Brain microvascular endothelial cell (primary cell): ENCODE data around the gene IFNGR2.

Source experiments
- DNase-seq: peaks from one replicate; pipeline ENCODE4 v3.0.0-alpha.2; 2020
- H3K27ac ChIP-seq: fragments of 250-450 bp; sonication (Bioruptor Pico); 2 replicates; pipeline ENCODE4 v1.5.1; 2020; ENCODE audit warnings: mild to moderate bottlenecking, moderate library complexity
- H3K27me3 ChIP-seq: fragments of 250-450 bp; sonication (Bioruptor Pico); replicated peaks from 2 replicates; pipeline ENCODE4 v1.5.1; 2020; ENCODE audit warnings: mild to moderate bottlenecking
- H3K36me3 ChIP-seq: fragments of 250-450 bp; sonication (Bioruptor Pico); replicated peaks from 2 replicates; pipeline ENCODE4 v1.5.1; 2020; ENCODE audit warnings: mild to moderate bottlenecking
- H3K4me3 ChIP-seq: 2 replicates; pipeline ENCODE4 v1.5.1; 2011; ENCODE audit warnings: low read depth, mild to moderate bottlenecking, control low read depth, low read length, moderate library complexity
- in situ Hi-C: cut with HindIII; loops from 2 replicates; pipeline ENCODE4 v1.10.0; 2017; ENCODE audit warnings: low sequenced_read_pairs, low pct_ligation_motif_present
- TF ChIP-seq, protein P1 (sequence below): IDR thresholded peaks from 2 replicates; pipeline ENCODE4 v1.5.1; 2011; ENCODE audit warnings: low read depth, mild to moderate bottlenecking, moderate library complexity, low read length, control low read depth, inconsistent platforms; ENCODE audit errors: missing control alignments

IFNGR2 gene

DNA sequence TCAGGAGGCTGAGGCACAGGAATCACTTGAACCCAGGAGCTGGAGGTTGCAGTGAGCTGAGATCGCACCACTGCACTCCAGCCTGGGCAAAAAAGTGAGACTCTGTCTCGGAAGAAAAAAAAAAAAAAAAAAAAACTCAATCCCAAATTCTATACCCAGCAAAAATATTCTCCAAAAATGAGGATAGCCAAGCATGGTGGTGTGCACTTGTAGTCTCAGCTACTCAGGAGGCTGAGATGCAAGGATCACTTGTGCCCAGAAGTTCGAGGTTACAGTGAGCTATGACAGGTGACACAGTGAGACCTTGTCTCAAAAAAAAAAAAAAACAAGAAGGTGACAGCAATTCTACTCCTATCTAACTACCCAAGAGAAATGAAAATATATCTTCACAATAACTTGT is 70.1 kb downstream of the IFNGR2 start:
- in situ Hi-C loops: no loop called here

DNA sequence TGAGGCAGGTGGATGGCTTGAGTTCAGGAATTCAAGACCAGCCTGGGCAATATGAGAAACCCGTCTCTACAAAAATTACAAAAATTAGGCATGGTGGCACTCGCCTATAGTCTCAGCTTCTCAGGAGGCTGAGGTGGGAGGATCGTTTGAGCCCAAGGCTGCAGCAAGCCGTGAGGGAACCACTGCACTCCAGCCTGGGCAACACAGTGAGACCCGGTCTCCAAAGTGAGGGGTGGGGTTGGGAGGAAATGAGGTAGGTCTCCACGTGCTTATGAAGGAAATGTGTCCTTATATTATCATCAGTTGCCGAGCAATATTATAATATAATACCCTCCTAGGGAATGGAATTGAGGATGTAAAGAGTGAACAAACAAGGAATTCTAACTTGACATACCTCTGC is 73.9 kb downstream of the IFNGR2 start:
- Histone ChIP-seq H3K36me3 (no peaks in the 10 kb centered on the region), H3K27me3 (no peaks in the 10 kb centered on the region), H3K4me3 (no peak overlapping the region), H3K27ac (no peak overlapping the region)
- no peak for DNase-seq
- in situ Hi-C loops: no loop called here
- TF ChIP-seq, protein P1, sequence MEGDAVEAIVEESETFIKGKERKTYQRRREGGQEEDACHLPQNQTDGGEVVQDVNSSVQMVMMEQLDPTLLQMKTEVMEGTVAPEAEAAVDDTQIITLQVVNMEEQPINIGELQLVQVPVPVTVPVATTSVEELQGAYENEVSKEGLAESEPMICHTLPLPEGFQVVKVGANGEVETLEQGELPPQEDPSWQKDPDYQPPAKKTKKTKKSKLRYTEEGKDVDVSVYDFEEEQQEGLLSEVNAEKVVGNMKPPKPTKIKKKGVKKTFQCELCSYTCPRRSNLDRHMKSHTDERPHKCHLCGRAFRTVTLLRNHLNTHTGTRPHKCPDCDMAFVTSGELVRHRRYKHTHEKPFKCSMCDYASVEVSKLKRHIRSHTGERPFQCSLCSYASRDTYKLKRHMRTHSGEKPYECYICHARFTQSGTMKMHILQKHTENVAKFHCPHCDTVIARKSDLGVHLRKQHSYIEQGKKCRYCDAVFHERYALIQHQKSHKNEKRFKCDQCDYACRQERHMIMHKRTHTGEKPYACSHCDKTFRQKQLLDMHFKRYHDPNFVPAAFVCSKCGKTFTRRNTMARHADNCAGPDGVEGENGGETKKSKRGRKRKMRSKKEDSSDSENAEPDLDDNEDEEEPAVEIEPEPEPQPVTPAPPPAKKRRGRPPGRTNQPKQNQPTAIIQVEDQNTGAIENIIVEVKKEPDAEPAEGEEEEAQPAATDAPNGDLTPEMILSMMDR: no peak

More for the DNA sequence above, 70.1 kb downstream of the IFNGR2 start:
- H3K27me3 ChIP-seq: no peaks in the 10 kb centered on the region
- no peak for DNase-seq
- H3K36me3 ChIP-seq: no peaks in the 10 kb centered on the region
- no peak overlapping the region for H3K4me3 ChIP-seq
- H3K27ac ChIP-seq: no peak overlapping the region
- TF ChIP-seq, protein P1: no peak

DNA sequence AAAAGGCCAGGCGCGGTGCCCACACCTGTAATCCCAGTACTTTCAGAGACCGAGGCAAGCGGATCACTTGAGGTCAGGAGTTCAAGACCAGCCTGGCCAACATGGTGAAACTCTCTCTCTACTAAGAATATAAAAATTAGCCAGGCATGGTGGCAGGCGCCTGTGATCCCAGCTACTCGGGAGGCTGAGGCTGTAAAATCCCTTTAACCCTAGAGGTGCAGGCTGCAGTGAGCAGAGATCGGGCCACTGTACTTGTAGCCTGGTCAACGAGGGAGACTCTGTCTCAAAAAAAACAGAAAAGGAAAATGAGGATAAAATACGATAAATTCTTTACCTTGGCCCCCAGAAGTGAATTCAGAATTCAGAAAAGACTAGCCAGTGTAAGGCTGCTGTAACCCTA is 75.0 kb downstream of the IFNGR2 start:
- Histone ChIP-seq H3K36me3 (no peaks in the 10 kb centered on the region), H3K4me3 (peak overlapping the region; percentile 77), H3K27me3 (no peaks in the 10 kb centered on the region), H3K27ac (no peak overlapping the region)
- DNase-seq: no peak
- in situ Hi-C loops: no loop called here
- TF ChIP-seq, protein P1: no peak

DNA sequence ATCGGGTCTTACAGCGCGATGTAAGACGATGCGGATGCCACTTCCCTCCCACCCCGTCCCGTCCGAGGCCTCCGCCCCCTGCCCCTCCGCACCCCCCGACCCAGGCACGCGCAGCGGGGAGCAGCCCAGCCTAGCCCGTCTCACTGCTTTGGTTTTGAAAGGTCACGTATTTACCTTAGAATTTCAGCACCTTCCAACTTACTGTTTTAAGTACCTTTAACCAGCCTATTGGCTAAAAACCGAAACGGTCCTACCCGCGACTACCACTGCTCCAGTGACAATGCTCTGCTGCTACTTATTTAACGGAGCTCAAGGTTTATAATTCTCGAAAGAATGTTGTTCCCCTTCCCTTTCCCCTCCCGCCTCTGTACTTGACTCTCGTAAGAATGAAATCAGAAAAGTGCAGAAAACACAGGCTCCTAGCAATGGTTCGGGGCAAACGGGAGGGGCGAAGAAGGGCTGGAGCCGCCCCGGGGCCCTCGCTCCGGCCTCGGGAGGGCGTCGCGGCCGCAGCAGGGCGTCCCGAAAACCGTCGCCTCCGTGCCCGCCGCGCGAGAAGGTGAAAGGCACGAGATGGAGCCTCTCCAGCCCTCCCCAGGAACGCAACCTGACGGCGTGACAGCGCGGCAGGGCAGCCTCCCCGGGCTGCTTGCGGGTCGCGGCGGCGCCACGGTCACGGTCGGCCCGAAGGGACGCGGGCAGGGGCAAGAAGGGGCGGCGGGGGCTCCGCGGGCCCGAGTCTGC is 75.9 kb downstream of the IFNGR2 start:
- peak overlapping the region; percentile 79 for H3K27ac ChIP-seq
- no peaks in the 10 kb centered on the region for H3K27me3 ChIP-seq
- in situ Hi-C loops: no loop called here
- TF ChIP-seq, protein P1: peak; percentile 21
- peak overlapping the region; percentile 77 for H3K4me3 ChIP-seq
- DNase-seq: no peak
- H3K36me3 ChIP-seq: no peaks in the 10 kb centered on the region

DNA sequence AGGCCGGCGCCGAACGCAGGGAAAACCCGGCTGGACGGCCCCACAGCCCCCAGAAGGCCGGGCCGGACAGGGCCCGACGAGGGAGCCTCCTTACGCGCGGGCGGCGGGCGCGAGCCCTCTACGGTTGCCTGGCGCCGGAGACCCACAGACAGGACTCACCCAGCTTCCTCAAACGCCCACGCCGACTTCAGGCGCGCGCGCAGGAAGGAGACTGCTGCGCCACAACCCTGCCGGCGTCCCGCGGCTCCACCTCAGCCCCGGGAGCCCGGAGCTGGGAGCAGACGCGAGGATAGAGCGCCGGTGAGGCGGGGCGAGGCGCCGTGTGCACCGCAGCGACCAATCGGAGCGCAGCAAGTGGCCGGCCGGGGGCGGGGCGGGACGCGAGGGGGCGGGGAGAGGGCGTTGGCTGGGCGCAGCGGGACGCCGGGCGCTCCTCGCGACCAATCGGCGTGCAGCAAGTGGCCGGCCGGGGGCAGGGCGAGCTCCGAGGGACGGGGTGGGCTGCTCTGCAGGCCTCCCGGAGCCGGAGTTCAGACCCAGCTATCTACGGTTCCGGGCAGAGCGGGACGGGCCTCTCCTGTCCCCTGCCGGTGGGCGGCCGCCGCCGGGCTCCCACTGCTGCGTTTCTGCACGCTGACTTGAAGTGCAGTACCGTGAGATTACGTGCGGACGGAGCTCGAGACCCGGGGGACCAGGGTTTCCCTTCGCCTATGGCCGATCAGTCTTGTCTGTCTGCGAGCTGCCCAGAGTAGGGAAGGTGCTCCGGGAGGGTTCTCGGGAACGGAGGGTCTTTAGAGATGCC is 76.7 kb downstream of the IFNGR2 start, which contains the start of gene TMEM50B:
TMEM50B (minus strand) TSS at position 296 of the 802 bp plus-strand sequence. CDS start 11,089 bp downstream, outside the sequence.
- no peaks in the 10 kb centered on the region for H3K27me3 ChIP-seq
- TF ChIP-seq, protein P1: peak; percentile 56
- no peaks in the 10 kb centered on the region for H3K36me3 ChIP-seq
- peak; percentile 92 for DNase-seq
- peak within 1 kb of the TSS; percentile 83 for H3K4me3 ChIP-seq
- in situ Hi-C loops: no loop called here
- peak within 1 kb of the TSS; percentile 81 for H3K27ac ChIP-seq
